GM10248 (cell line): ENCODE measurements around the gene RNU2-63P.
"Not testable (repeated sequence)": the region's sequence is repeated elsewhere in the genome, so short reads cannot be mapped to it uniquely, and the experiment has no call there.

Experiments used
- CTCF ChIA-PET: fragments of 300-600 bp; sonication (Branson Sonifier 250); formaldehyde crosslinking; extraction: SDS; loops from one replicate; lab custom pipeline; 2021; ENCODE audit warnings: antibody characterized with exemption; lab: Yijun Ruan, JAX
- POLR2A ChIA-PET: fragments of 350-650 bp; sonication (Branson Sonifier 250); formaldehyde crosslinking; extraction: SDS; loops from one replicate; lab custom pipeline; 2020; ENCODE audit warnings: antibody characterized with exemption; lab: Yijun Ruan, JAX
- DNase-seq: peaks from one replicate; pipeline ENCODE4 v3.0.0; 2012; ENCODE audit errors: extremely low spot score
- TF ChIP-seq, protein P1 (sequence below): IDR thresholded peaks from 2 replicates; pipeline ENCODE4 v1.5.1; 2012; ENCODE audit warnings: mild to moderate bottlenecking, low read depth; ENCODE audit errors: extremely low read depth, missing control alignments, control extremely low read depth

Gene RNU2-63P

DNA sequence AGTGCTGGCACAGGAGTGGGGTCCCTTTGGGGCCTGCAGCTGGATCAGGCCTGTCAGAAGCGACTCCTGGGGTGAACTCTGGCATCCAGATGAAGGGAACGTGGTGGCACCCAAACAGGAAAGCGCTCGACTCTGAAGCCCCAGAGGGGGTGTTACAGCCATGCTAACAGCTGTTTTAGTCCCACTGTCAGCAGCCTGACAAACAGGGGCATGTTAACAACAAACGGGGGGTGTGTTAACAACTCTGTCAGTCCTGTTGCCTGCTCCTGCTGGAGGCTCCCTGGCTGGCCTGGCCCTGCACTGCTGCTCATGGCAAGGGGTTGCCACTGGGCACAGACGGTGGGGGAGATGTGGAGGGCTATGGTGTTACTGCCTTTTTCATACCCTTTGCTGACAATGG lies 2.6 kb upstream of the RNU2-63P start:
- CTCF ChIA-PET = interaction anchor here (0.7 to 1.7 kb wide), 2 partner anchors 9 to 17 kb away, joined by 3 to 7 read pairs; no protein-coding TSS in a partner anchor
- TF ChIP-seq, protein P1, sequence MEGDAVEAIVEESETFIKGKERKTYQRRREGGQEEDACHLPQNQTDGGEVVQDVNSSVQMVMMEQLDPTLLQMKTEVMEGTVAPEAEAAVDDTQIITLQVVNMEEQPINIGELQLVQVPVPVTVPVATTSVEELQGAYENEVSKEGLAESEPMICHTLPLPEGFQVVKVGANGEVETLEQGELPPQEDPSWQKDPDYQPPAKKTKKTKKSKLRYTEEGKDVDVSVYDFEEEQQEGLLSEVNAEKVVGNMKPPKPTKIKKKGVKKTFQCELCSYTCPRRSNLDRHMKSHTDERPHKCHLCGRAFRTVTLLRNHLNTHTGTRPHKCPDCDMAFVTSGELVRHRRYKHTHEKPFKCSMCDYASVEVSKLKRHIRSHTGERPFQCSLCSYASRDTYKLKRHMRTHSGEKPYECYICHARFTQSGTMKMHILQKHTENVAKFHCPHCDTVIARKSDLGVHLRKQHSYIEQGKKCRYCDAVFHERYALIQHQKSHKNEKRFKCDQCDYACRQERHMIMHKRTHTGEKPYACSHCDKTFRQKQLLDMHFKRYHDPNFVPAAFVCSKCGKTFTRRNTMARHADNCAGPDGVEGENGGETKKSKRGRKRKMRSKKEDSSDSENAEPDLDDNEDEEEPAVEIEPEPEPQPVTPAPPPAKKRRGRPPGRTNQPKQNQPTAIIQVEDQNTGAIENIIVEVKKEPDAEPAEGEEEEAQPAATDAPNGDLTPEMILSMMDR = no peak

DNA sequence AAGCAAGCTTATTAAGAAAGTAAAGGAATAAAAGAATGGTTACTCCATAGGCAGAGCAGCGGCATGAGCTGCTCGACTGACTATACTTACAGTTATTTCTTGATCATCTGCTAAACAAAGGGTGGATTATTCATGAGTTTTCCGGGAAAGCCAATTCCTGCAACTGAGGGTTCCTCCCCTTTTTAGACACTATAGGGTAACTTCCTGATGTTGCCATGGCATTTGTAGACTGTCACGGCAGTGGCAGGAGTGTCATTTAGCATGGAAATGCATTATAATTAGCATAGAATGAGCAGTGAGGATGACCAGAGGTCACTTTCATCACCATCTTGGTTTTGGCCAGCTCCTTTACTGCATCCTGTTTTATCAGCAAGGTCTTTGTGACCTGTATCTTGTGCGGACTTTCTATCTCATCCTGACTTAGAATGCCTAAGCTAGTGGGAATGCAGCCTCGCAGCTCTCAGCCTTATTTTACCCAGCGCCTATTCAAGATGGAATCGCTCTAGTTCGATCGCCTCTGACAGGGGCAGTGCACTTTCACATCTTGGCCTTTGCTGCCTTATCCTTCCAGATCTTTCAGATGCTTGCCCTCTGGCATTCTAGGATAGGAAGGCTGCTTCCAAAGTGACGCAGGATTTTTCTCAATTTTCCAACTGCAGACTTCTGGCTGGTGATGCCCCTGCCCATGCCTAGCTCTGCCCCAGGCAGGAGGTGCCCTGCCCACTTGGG lies 1.9 kb upstream of the RNU2-63P start:
- CTCF ChIA-PET = interaction anchor here (0.7 to 1.8 kb wide), 3 partner anchors 8 to 43 kb away, joined by 3 to 7 read pairs (median 5); no protein-coding TSS in a partner anchor
- POLR2A ChIA-PET, DNase-seq: not testable (repeated sequence)

More for the DNA sequence above, 2.6 kb upstream of the RNU2-63P start:
- POLR2A ChIA-PET = no interaction called here
- no peak for DNase-seq

DNA sequence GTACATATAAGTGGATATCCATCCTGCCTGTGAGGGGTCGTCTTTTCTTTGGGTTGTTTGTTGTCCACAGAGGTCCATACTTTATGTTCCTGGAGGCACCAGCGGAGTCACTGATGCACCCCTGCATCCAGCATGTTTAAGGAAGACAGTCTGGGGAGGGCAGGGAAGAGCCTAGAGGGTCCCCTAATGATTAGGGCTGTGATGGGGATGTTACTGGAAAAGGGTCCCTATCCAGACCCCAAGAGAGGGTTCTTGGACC lies 1.4 kb upstream of the RNU2-63P start:
- POLR2A ChIA-PET, DNase-seq: not testable (repeated sequence)
- CTCF ChIA-PET = interaction anchor here (1.3 to 1.8 kb wide), 2 partner anchors 32 to 43 kb away, joined by 3 to 5 read pairs; no protein-coding TSS in a partner anchor

DNA sequence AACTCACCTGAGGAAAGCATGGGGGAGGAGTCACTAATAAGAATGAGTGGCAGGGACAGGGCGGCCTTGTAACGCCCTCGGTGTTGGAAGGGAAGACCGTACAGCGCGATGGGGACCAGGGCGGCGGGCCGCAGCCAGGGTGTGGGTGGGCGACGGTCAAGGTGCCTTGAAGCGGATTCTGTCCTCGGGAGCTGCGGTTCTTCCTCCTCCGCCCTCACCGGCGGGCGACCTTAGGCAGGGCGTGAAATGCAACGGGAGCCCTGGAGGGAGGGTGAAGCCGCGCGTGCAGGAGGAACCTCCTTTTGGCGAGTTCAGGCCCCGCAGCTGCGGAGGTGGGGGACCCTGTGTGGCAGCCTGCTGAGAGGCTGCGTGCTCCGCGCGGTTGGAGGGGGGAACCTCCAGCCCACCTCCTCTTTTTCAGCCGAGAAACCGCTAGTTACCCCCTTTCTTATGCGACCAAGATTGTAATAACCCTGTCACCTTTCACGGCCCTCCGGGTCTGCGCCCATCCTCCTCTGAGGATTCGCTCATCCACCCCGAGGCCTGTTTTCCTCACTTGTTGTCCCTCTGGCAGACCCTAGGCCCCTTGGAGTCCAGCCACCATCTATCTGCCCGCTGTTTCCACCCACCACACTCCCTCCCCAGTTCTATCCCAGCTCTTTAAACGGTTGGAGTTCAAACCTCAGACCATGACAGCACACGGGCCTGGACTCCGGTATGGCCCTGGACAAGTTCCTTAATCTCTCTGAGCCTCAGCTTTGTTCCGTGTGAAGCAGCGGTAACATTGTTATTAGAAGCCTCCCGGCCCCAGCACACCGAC lies 823 bp upstream of the RNU2-63P start:
- peak; percentile 75 for DNase-seq
- ChIA-PET POLR2A (interaction anchor here (0.5 to 0.6 kb wide), 2 partner anchors 168 to 223 kb away, joined by 3 to 4 read pairs; no protein-coding TSS in a partner anchor), CTCF (interaction anchor here (1.3 to 2.4 kb wide), 3 partner anchors 15 to 44 kb away, joined by 3 to 9 read pairs (median 5); no protein-coding TSS in a partner anchor)
- TF ChIP-seq, protein P1 = no peak

DNA sequence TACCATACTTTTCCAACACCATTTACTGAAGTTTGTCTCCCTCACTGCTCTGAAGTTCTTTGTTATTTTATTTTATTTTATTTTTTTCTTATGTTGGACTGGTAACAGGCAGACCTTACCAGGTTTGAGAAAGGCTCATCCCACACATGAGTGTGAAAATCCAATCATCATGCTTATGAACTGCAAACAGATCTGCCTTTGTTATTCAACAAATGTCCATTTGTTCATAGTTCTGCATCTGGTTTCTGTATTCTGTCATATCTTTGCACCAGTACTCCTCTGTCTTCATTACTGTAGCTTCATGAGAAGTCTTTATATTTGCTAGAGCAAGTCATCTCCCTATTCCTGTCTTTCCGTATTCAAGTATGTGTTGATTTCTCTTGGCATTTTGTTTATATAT lies 5.3 kb downstream of the RNU2-63P start:
- TF ChIP-seq, protein P1 = no peak
- CTCF ChIA-PET = interaction anchor here (2.0 to 4.4 kb wide), 2 partner anchors 11 to 49 kb away, joined by 9 to 35 read pairs; no protein-coding TSS in a partner anchor
- DNase-seq = no peak
- POLR2A ChIA-PET = no interaction called here

DNA sequence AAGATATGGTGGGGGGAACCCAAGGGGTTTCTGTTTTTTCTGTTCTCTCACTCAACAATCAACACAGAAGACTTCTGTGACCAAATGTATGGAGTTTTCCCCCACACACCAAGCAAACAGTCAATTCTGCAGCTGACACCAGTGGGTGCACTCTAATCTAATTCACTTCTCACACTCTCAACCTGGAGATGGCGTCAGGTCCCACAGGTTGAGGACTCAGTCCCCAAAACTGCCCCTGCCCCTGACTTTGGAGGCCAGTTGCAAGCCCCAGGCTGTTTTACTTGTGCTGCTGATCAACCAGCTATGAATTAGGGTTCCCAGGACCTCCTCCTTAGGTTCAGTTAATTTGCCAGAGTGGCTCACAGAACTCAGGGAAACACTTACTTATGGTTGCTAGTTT lies 6.2 kb downstream of the RNU2-63P start:
- ChIA-PET POLR2A (no interaction called here), CTCF (interaction anchor here (1.0 to 4.4 kb wide), 4 partner anchors 9 to 50 kb away, joined by 3 to 35 read pairs (median 6); no protein-coding TSS in a partner anchor)
- TF ChIP-seq, protein P1 = no peak
- no peak for DNase-seq

DNA sequence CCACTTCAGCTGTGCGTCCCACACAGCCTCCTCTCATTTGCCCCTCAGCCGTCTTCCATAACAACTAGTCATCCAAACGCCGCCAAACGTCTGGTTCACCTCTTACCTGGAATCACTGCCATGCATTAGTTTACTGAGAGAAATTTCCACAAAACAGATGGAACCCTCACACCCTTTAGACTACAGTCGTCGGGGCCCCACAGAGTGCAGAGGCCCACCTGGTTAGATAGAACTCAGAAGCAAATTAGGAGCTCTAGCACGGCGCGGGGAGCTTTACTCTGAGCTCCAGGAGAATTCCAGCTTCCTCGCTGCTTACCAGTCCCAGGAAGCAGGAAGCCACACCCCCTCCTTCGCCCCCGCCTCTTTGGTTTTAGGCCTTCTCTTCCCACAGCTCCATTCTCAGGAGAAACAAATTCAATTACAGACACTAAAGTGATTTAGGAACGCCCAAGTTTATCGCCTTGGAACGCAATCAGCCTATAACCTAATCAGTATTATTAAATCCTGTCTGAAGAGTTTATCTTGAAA lies 9.4 kb downstream of the RNU2-63P start:
- DNase-seq = no peak
- ChIA-PET CTCF (no interaction called here), POLR2A (no interaction called here)
- TF ChIP-seq, protein P1 = no peak
